ENCODE results near the gene F12. TPM values are rescaled to one million over a fixed set of nuclear protein-coding genes. Genes with fewer than 3 reads are reported as not detected.

The F12 gene
- total RNA-seq, 1 experiment from 2014 or later: 16.5 TPM

DNA sequence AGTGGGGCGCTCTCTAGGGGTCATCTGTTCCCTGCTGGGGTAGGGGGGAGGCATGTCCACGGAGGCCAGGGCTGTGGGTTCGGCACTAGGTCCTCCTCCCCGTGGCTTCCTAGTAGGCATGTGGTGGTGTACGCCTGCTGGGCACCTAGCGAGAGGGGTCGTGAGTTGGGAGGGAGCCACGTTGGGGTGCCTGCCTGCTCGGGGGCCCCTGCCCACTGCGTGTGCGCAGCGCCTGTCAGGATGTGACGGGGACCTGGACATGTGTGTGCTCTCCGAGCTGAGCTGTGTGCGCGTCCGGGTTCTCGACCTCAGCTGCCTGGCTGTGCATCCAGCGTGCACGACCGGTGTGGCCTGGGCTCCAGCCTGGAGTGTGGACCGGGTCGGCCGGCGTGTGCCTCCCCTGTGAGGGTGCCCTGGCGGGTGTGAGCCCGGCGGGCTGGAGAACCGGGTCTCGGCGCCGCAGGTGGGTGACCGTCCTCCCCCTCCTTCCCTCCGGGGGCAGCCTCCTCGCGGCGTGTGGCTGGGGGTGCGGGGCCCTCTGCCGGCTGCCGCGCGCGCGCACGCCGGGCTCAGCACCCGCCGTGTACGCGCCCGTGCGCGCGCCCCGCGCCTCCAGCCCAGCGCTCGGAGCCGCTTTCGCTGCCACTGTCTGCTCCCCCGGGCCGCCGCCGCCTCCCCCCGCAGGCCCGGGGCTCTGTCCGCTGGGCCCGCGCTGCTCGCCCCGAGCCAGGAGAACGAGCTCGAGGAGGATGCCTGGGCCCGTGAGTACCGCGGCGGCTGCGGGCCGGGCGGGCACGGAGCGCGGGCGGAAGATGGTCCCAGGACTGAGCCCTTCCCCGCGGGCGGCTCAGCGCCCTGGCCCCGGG, 37.1 kb upstream of the F12 start, which contains the start of gene PRR7:
Gene PRR7 (plus strand): TSS at position 615 of the 866 bp plus-strand sequence. CDS start 8,254 bp downstream, outside the sequence.
- Mint-ChIP-seq H3K27ac (ENCODE audit: low read depth, unreplicated experiment) (peak within 1 kb of the TSS; percentile 70), H3K27me3 (ENCODE audit: insufficient read depth, unreplicated experiment) (no peaks in the 10 kb centered on the region), H3K9me3 (ENCODE audit: unreplicated experiment) (no peaks in the 10 kb centered on the region), H3K4me3 (ENCODE audit: unreplicated experiment) (peak within 1 kb of the TSS; percentile 75), H3K36me3 (ENCODE audit: insufficient read depth, unreplicated experiment) (peaks cover 43% of the 10 kb centered on the region), H3K4me1 (ENCODE audit: insufficient read depth, unreplicated experiment) (peaks cover 21% of the 10 kb centered on the region)
- POLR2A ChIA-PET: interaction anchor here (0.9 to 17.7 kb wide), 7 partner anchors 9 to 94 kb away, joined by 3 to 217 read pairs (median 9); partner anchors contain the start of genes GRK6, LMAN2 and PFN3
- DNase-seq (ENCODE audit: unreplicated experiment): peak; percentile 63
- CTCF ChIA-PET: interaction anchor here (0.5 to 15.3 kb wide), 12 partner anchors 9 to 673 kb away, joined by 3 to 277 read pairs (median 7); partner anchors contain the start of genes GRK6 and PFN3
- BruUV-seq (replicated peaks): no TSS peak
- intact Hi-C loops (cut with micrococcal nuclease): loop anchor here (1.0 kb wide), 1 partner anchor 20 kb away; the partner anchor contains the start of gene GRK6
- TF ChIP-seq, protein P1, sequence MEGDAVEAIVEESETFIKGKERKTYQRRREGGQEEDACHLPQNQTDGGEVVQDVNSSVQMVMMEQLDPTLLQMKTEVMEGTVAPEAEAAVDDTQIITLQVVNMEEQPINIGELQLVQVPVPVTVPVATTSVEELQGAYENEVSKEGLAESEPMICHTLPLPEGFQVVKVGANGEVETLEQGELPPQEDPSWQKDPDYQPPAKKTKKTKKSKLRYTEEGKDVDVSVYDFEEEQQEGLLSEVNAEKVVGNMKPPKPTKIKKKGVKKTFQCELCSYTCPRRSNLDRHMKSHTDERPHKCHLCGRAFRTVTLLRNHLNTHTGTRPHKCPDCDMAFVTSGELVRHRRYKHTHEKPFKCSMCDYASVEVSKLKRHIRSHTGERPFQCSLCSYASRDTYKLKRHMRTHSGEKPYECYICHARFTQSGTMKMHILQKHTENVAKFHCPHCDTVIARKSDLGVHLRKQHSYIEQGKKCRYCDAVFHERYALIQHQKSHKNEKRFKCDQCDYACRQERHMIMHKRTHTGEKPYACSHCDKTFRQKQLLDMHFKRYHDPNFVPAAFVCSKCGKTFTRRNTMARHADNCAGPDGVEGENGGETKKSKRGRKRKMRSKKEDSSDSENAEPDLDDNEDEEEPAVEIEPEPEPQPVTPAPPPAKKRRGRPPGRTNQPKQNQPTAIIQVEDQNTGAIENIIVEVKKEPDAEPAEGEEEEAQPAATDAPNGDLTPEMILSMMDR (IDR thresholded peaks at IDR 0.05; ENCODE audit: unreplicated experiment): no peak

DNA sequence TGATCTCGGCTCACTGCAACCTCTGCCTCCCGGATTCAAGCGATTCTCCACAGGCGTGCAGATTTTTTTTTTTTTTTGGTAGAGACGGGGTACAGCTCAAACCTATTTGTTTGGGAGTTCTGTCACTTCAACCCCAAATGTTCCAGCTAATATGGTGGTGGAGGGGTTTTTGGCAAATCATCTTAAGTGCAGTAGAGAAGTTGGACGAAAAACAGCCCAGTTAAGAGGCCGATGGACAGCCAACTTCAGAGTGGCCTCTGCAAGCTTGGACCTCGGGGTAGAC, 36.5 kb upstream of the F12 start:
- intact Hi-C loops (cut with micrococcal nuclease): no loop called here
- peak overlapping the region; percentile 75 for H3K4me3 Mint-ChIP-seq (ENCODE audit: unreplicated experiment)
- no peak overlapping the region for H3K27ac Mint-ChIP-seq (ENCODE audit: low read depth, unreplicated experiment)
- H3K9me3 Mint-ChIP-seq (ENCODE audit: unreplicated experiment): no peaks in the 10 kb centered on the region
- no peaks in the 10 kb centered on the region for H3K27me3 Mint-ChIP-seq (ENCODE audit: insufficient read depth, unreplicated experiment)
- no TSS peak for BruUV-seq (replicated peaks)
- peaks cover 21% of the 10 kb centered on the region for H3K4me1 Mint-ChIP-seq (ENCODE audit: insufficient read depth, unreplicated experiment)
- no peak for DNase-seq (ENCODE audit: unreplicated experiment)
- POLR2A ChIA-PET: interaction anchor here (0.9 to 17.7 kb wide), 6 partner anchors 9 to 55 kb away, joined by 3 to 217 read pairs (median 24); partner anchors contain the start of genes GRK6 and PFN3
- CTCF ChIA-PET: interaction anchor here (0.5 to 13.2 kb wide), 10 partner anchors 10 to 674 kb away, joined by 3 to 277 read pairs (median 6); partner anchors contain the start of genes GRK6 and PFN3
- TF ChIP-seq, protein P1 (IDR thresholded peaks at IDR 0.05; ENCODE audit: unreplicated experiment): no peak
- H3K36me3 Mint-ChIP-seq (ENCODE audit: insufficient read depth, unreplicated experiment): peaks cover 42% of the 10 kb centered on the region

DNA sequence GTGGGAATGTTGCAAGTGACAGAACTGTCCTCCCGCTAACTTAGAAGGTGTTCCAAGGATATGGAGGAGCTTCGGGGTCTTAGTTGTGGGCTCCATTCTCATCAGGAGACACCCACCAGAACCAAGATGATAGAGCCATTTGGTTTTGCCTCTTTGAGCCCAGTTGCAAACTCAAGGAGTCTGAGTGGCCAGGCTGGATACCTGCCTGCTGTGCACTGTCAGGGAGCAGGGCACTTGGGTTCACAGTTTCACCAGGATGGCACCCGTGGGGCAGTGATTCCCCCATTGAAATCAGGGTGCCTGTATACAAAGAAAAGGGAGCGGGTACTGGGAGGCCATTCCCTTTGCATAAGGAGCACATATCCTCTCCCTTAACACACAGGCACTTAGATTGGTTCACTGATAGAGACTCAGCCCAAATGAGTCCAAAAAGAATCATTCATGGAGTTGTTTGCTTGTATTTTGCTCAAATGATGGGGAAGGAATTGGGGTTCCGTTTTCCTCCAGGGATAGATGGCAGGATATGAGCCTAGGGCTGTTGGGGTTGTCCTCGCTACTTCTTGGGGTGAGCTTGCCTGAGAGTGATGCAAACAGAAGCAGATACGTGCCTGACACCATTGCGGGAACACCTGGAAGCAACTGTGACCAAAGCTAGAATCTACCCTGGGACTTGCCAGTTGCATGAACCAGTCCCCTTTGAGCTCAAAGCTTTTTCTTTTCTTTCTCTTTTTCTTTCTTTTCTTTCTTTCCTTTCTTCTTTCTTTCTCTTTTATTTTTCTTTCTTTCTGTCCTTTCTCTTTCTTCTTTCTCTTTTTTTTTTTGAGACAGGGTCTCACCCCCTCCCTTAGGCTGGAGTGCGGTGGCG, 35.9 kb upstream of the F12 start:
- BruUV-seq (replicated peaks): TSS peak; percentile 31
- TF ChIP-seq, protein P1 (IDR thresholded peaks at IDR 0.05; ENCODE audit: unreplicated experiment): no peak
- intact Hi-C loops (cut with micrococcal nuclease): no loop called here
- peaks cover 38% of the 10 kb centered on the region for H3K36me3 Mint-ChIP-seq (ENCODE audit: insufficient read depth, unreplicated experiment)
- H3K4me1 Mint-ChIP-seq (ENCODE audit: insufficient read depth, unreplicated experiment): peaks cover 21% of the 10 kb centered on the region
- peak overlapping the region; percentile 37 for H3K27ac Mint-ChIP-seq (ENCODE audit: low read depth, unreplicated experiment)
- no peak for DNase-seq (ENCODE audit: unreplicated experiment)
- peak overlapping the region; percentile 75 for H3K4me3 Mint-ChIP-seq (ENCODE audit: unreplicated experiment)
- H3K9me3 Mint-ChIP-seq (ENCODE audit: unreplicated experiment): no peaks in the 10 kb centered on the region
- ChIA-PET CTCF (interaction anchor here (0.5 to 13.2 kb wide), 9 partner anchors 10 to 136 kb away, joined by 3 to 277 read pairs (median 23); partner anchors contain the start of genes GRK6 and PFN3), POLR2A (interaction anchor here (0.9 to 17.7 kb wide), 5 partner anchors 8 to 55 kb away, joined by 3 to 217 read pairs (median 44); partner anchors contain the start of genes GRK6 and PFN3)
- H3K27me3 Mint-ChIP-seq (ENCODE audit: insufficient read depth, unreplicated experiment): no peaks in the 10 kb centered on the region
